Liver (tissue), 9 donors: ENCODE data around the gene FUT7. TPM values are rescaled to one million over a fixed set of nuclear protein-coding genes. Genes with fewer than 3 reads are reported as not detected.

ENCODE experiments used
- DNase-seq: peaks from one replicate; pipeline ENCODE4 v3.0.0-alpha.2; 2017; ENCODE audit warnings: low spot score
- H3K27ac ChIP-seq, 2 donors: one replicate each; pipeline ENCODE4 v1.7.0; 2013; ENCODE audit warnings: inconsistent platforms in 2 of 2, low read length in 2 of 2, control low read depth in 1 of 2, low read depth in 1 of 2, mild to moderate bottlenecking in 1 of 2
- H3K27me3 ChIP-seq, 4 donors: one replicate each; pipeline versions ENCODE4 v1.6.1 to v1.7.0; 2013; ENCODE audit warnings: low read length in 3 of 4, inconsistent platforms in 1 of 4, mild to moderate bottlenecking in 1 of 4, moderate library complexity in 1 of 4; ENCODE audit not compliant: control insufficient read depth in 4 of 4, insufficient read depth in 4 of 4
- H3K36me3 ChIP-seq, 4 donors: one replicate each; pipeline versions ENCODE4 v1.6.1 to v1.7.0; 2013; ENCODE audit warnings: low read length in 3 of 4, mild to moderate bottlenecking in 3 of 4, low read depth in 1 of 4, moderate library complexity in 1 of 4; ENCODE audit not compliant: control insufficient read depth in 4 of 4, insufficient read depth in 3 of 4
- H3K4me1 ChIP-seq, 4 donors: one replicate each; pipeline versions ENCODE4 v1.6.1 to v1.7.0; 2013; ENCODE audit warnings: low read length in 3 of 4, mild to moderate bottlenecking in 3 of 4, moderate library complexity in 1 of 4; ENCODE audit not compliant: control insufficient read depth in 4 of 4, insufficient read depth in 4 of 4
- H3K4me3 ChIP-seq, 3 donors: one replicate each; pipeline versions ENCODE4 v1.6.1 to v1.7.0; 2013; ENCODE audit warnings: low read length in 3 of 3, control low read depth in 1 of 3, low read depth in 1 of 3, mild to moderate bottlenecking in 1 of 3
- H3K9ac ChIP-seq, 2 donors: one replicate each; pipeline ENCODE4 v1.7.0; 2013; ENCODE audit warnings: low read length in 2 of 2, mild to moderate bottlenecking in 2 of 2, moderate library complexity in 2 of 2, control low read depth in 1 of 2, low read depth in 1 of 2
- H3K9me3 ChIP-seq, 4 donors: one replicate each; pipeline versions ENCODE4 v1.6.1 to v1.7.0; 2013; ENCODE audit warnings: low read length in 3 of 4; ENCODE audit not compliant: control insufficient read depth in 4 of 4
- CTCF ChIP-seq: fragments of 150-350 bp; IDR thresholded peaks from 2 replicates; pipeline ENCODE4 v1.5.1; 2017; ENCODE audit warnings: improper control_type of control experiment, low read depth, low read length; ENCODE audit not compliant: missing input control
- EGR1 ChIP-seq, 2 donors: IDR thresholded peaks; 2 replicates each; pipeline ENCODE4 v1.6.1; 2016 to 2018; ENCODE audit warnings: antibody characterized with exemption in 2 of 2, low read depth in 2 of 2
- FOXA1 ChIP-seq: IDR thresholded peaks from 2 replicates; pipeline ENCODE4 v1.6.1; 2016; ENCODE audit warnings: antibody characterized with exemption
- FOXA2 ChIP-seq: IDR thresholded peaks from 2 replicates; pipeline ENCODE4 v1.6.1; 2016; ENCODE audit warnings: antibody characterized with exemption
- GABPA ChIP-seq, 2 donors: IDR thresholded peaks in 1 of 2; conservative IDR thresholded peaks in 1 of 2; 2 replicates each; pipeline ENCODE4 v1.6.1; 2016; ENCODE audit warnings: antibody characterized with exemption in 2 of 2, mild to moderate bottlenecking in 1 of 2, moderate library complexity in 1 of 2
- HNF4A ChIP-seq, 2 donors: conservative IDR thresholded peaks; 2 replicates each; pipeline ENCODE4 v1.6.1; 2016; ENCODE audit warnings: antibody characterized with exemption in 2 of 2, mild to moderate bottlenecking in 2 of 2
- HNF4G ChIP-seq: IDR thresholded peaks from 2 replicates; pipeline ENCODE4 v1.6.1; 2016; ENCODE audit warnings: antibody characterized with exemption
- MAX ChIP-seq: IDR thresholded peaks from 2 replicates; pipeline ENCODE4 v1.6.1; 2016; ENCODE audit warnings: antibody characterized with exemption
- NR2F2 ChIP-seq: IDR thresholded peaks from 2 replicates; pipeline ENCODE4 v1.6.1; 2016; ENCODE audit warnings: antibody characterized with exemption
- RAD21 ChIP-seq, 2 donors: IDR thresholded peaks; 2 replicates each; pipeline ENCODE4 v1.6.1; 2016; ENCODE audit warnings: antibody characterized with exemption in 2 of 2, mild to moderate bottlenecking in 2 of 2
- RXRA ChIP-seq, 2 donors: IDR thresholded peaks; 2 replicates each; pipeline ENCODE4 v1.6.1; 2017 to 2018; ENCODE audit warnings: antibody characterized with exemption in 2 of 2, mild to moderate bottlenecking in 1 of 2
- SP1 ChIP-seq: IDR thresholded peaks from 2 replicates; pipeline ENCODE4 v1.6.1; 2018; ENCODE audit warnings: antibody characterized with exemption, mild to moderate bottlenecking
- YY1 ChIP-seq: IDR thresholded peaks from 2 replicates; pipeline ENCODE4 v1.6.1; 2016; ENCODE audit warnings: antibody characterized with exemption, mild to moderate bottlenecking
- ZBTB33 ChIP-seq: IDR thresholded peaks from 2 replicates; pipeline ENCODE4 v1.6.1; 2016; ENCODE audit warnings: antibody characterized with exemption
- WGBS: extraction: QIAGEN DNeasy Blood & Tissue Kit; methylation state at CpG from one replicate; pipeline ENCODE4 v1.1.7; 2013; 5-methylcytosine and 5-hydroxymethylcytosine counted together
- polyA plus RNA-seq, 2 donors: library from polyadenylated mRNA; stranded (reverse) in 1 of 2; unstranded in 1 of 2; fragments of 200-250 nt in 1 of 2; fragments of >200 nt in 1 of 2; fragmentation: Nextera tagmentation in 1 of 2; extraction: Ambion mirVana in 1 of 2; gene quantifications; one replicate each; pipeline versions ENCODE4 v1.2.1 to v1.2.3, GENCODE V29; 2013 to 2015
- total RNA-seq, 2 donors: library from RNA; depleted of rRNA; stranded (reverse); fragments of >200 nt; gene quantifications; one replicate each; pipeline ENCODE4 v1.2.3, GENCODE V29; 2014
- TF ChIP-seq, protein P1 (sequence below): IDR thresholded peaks from 2 replicates; pipeline ENCODE4 v1.6.1; 2016; ENCODE audit warnings: antibody characterized with exemption
- donor health status: healthy.
- donor health status: healthy.
- donor health status: healthy.
- donor health status: healthy.
- donor health status: healthy.

Gene FUT7
- total and polyA plus RNA-seq, 4 donors, result 0.14 to 0.67 (median 0.37) TPM; not detected in 1

- no peak for TF ChIP-seq RXRA (IDR thresholded peaks at IDR 0.05)
- TF ChIP-seq, protein P1, sequence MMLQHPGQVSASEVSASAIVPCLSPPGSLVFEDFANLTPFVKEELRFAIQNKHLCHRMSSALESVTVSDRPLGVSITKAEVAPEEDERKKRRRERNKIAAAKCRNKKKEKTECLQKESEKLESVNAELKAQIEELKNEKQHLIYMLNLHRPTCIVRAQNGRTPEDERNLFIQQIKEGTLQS, result no peak
- no peak for TF ChIP-seq HNF4A (conservative IDR thresholded peaks at IDR 0.05)
- TF ChIP-seq SP1, result no peak
- TF ChIP-seq FOXA1, result no peak
- no peak for TF ChIP-seq EGR1 (IDR thresholded peaks at IDR 0.05; ENCODE audit: low read depth in 2 of 2)
- no peak for TF ChIP-seq FOXA2
- no peak for TF ChIP-seq HNF4G
- TF ChIP-seq MAX, result no peak
These were observed 4.0 kb upstream of the FUT7 start (continued) for GRCh38 chr9:137035937-137036336.

DNA sequence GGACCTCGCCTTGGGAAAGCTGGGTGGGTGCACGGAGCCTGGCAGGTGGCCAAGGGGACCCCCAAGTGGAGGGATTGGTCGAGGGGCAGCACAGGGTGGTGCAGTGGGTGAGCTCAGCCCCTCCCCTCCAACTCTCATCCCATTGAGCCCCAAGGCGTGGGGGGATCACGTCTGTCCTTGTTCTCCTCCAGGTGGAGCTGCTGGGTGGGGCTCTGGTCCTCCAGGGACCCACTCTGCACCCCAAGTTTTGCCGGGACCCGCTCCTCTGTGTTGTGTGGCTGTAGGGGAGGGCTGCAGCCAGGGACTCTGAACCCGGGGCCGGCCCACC is 3.6 kb upstream of the FUT7 start:
- Histone ChIP-seq H3K27me3 (peaks cover 0 to 2% (median 0%) of the 10 kb centered on the region in 4 donors), H3K9ac (no peak overlapping the region), H3K4me3 (no peak overlapping the region), H3K36me3 (no peaks in the 10 kb centered on the region), H3K4me1 (peaks cover 0 to 10% (median 1%) of the 10 kb centered on the region in 4 donors), H3K27ac (no peak overlapping the region), H3K9me3 (no peaks in the 10 kb centered on the region)
- no peak for TF ChIP-seq MAX
- no peak for DNase-seq
- WGBS, result 34% methylated on average over 9 of the region's 9 CpGs

- H3K36me3 ChIP-seq, result no peaks in the 10 kb centered on the region
- peak; percentile 82 for DNase-seq
- H3K9me3 ChIP-seq, result no peaks in the 10 kb centered on the region
- peak overlapping the region; percentile 8 to 43 for H3K27ac ChIP-seq
- 23% methylated on average over 24 of the region's 24 CpGs for WGBS
- peaks cover 0 to 2% (median 0%) of the 10 kb centered on the region in 4 donors for H3K27me3 ChIP-seq
- H3K4me3 ChIP-seq, result no peak overlapping the region
- TF ChIP-seq NR2F2 (no peak), CTCF (peak; percentile 90), YY1 (no peak), FOXA2 (no peak), FOXA1 (no peak), ZBTB33 (no peak), GABPA (IDR thresholded peaks at IDR 0.05 in 1 of 2, conservative IDR thresholded peaks at IDR 0.05 in 1 of 2) (no peak), EGR1 (IDR thresholded peaks at IDR 0.05; ENCODE audit: low read depth in 2 of 2) (no peak), SP1 (no peak), RAD21 (IDR thresholded peaks at IDR 0.05) (peak; percentile 90 to 92), MAX (no peak), RXRA (IDR thresholded peaks at IDR 0.05) (no peak)
- TF ChIP-seq, protein P1, result no peak
- H3K4me1 ChIP-seq, result peaks cover 0 to 10% (median 1%) of the 10 kb centered on the region in 4 donors
- no peak overlapping the region for H3K9ac ChIP-seq
These were observed 3.0 kb upstream of the FUT7 start for GRCh38 chr9:137034709-137035506.
